Activated T-helper 1 cell treated with anti-CD3 and anti-CD28 coated beads, Interleukin-12 subunit alpha, Interleukin-12 subunit beta, Interleukin-2, Interleukin-4 antibody, amounts not matched to agents 30 ng/mL and 10 ng/mL and 1 ng/mL, durations not matched to agents 14 hours and 24 hours and 36 hours (primary cell): ENCODE results near the gene AUTS2. TPM values are rescaled to one million over a fixed set of nuclear protein-coding genes. Genes with fewer than 3 reads are reported as not detected.

Experiments used
- DNase-seq: peaks from one replicate; pipeline ENCODE4 v3.0.0; 2021; ENCODE audit warnings: low spot score
- H3K27ac Mint-ChIP-seq: one replicate; pipeline ENCODE4 v1.8.0; 2021; ENCODE audit warnings: mild to moderate bottlenecking, mixed read lengths
- H3K27me3 Mint-ChIP-seq: one replicate; pipeline ENCODE4 v1.8.0; 2022; ENCODE audit warnings: mild to moderate bottlenecking, moderate library complexity, mixed read lengths; ENCODE audit not compliant: insufficient read depth
- H3K36me3 Mint-ChIP-seq: one replicate; pipeline ENCODE4 v1.8.0; 2021; ENCODE audit warnings: low read depth, mixed read lengths
- H3K4me1 Mint-ChIP-seq: one replicate; pipeline ENCODE4 v1.8.0; 2021; ENCODE audit warnings: low read depth, mixed read lengths
- H3K4me3 Mint-ChIP-seq: one replicate; pipeline ENCODE4 v1.8.0; 2021; ENCODE audit warnings: mild to moderate bottlenecking, moderate library complexity, mixed read lengths
- H3K9me3 Mint-ChIP-seq: one replicate; pipeline ENCODE4 v1.8.0; 2021; ENCODE audit warnings: mixed read lengths
- intact Hi-C: fragments of 100-400 bp; cut with micrococcal nuclease; formaldehyde crosslinking; loops from one replicate; pipeline ENCODE4 v1.15.1; 2024
- total RNA-seq: library from RNA; stranded (reverse); gene quantifications from 2 replicates; pipeline ENCODE4 v1.2.3, GENCODE V29; 2022

AUTS2 gene
- total RNA-seq, 1 donor from 2014 or later, result 2.7 TPM

DNA sequence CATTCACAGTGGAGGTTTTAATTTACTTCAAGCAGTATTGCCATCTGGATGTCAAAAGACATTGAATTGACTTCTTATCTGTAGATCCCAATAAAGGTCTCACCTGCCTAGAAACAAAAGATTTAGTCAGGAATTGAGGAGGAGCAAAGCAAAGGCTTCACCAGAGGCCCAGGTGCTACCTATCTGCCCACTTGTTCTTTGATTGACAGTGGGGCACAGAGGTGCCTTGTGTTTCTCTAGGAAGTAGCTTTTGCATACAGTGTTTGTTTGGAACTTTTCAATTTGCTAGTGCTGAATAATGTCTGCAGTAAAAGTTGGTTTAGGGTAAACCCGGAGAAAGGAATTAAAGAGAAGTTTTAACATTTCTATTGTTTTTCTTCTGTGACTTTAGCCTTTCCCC lies 40.4 kb downstream of the AUTS2 start:
- no peak overlapping the region for H3K27ac Mint-ChIP-seq
- no peak for DNase-seq
- H3K27me3 Mint-ChIP-seq, result no peaks in the 10 kb centered on the region
- H3K4me3 Mint-ChIP-seq, result no peak overlapping the region
- no peaks in the 10 kb centered on the region for H3K9me3 Mint-ChIP-seq
- intact Hi-C loops, result no loop called here
- H3K36me3 Mint-ChIP-seq, result no peaks in the 10 kb centered on the region
- H3K4me1 Mint-ChIP-seq, result no peaks in the 10 kb centered on the region

GRCh38 chr7:69640216-69640615 lies 41.9 kb downstream of the AUTS2 start:
- no peak overlapping the region for H3K27ac Mint-ChIP-seq
- intact Hi-C loops, result no loop called here
- no peaks in the 10 kb centered on the region for H3K9me3 Mint-ChIP-seq
- H3K4me3 Mint-ChIP-seq, result no peak overlapping the region
- no peaks in the 10 kb centered on the region for H3K4me1 Mint-ChIP-seq
- no peaks in the 10 kb centered on the region for H3K27me3 Mint-ChIP-seq
- H3K36me3 Mint-ChIP-seq, result no peaks in the 10 kb centered on the region
- no peak for DNase-seq

DNA sequence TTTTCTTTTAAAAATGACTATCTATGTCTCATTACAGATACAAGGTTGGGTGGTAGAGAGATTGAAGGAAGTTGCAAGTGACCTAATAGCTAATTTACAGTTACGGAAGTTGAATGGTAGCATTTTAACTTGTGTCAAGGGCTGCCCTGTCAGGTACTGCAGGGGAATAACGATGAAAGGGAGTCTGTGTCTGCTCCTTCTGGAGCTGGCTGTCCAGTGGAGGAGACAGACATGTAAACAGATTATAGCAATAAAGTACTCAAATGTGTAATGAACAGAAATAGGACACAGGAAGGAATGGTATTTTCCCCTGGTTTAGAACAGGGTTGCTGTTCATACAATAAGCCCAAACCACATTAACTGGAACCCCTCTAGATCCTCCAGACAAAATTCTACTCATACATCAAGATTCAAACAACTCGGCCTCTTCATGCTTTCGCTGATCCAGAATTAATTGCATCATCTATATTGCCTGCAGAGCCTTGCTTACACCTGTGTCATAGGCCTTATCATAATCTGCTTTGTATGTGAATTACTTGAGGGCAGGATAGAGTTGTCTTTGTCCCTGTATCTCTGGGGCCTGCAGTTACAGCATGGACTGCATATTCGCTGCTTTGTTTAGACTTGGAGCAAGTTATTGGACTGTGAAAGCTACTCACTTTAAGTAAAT lies 42.8 kb downstream of the AUTS2 start:
- intact Hi-C loops, result no loop called here
- H3K36me3 Mint-ChIP-seq, result no peaks in the 10 kb centered on the region
- H3K27me3 Mint-ChIP-seq, result no peaks in the 10 kb centered on the region
- H3K9me3 Mint-ChIP-seq, result no peaks in the 10 kb centered on the region
- H3K4me3 Mint-ChIP-seq, result no peak overlapping the region
- DNase-seq, result no peak
- H3K27ac Mint-ChIP-seq, result no peak overlapping the region
- H3K4me1 Mint-ChIP-seq, result no peaks in the 10 kb centered on the region

DNA sequence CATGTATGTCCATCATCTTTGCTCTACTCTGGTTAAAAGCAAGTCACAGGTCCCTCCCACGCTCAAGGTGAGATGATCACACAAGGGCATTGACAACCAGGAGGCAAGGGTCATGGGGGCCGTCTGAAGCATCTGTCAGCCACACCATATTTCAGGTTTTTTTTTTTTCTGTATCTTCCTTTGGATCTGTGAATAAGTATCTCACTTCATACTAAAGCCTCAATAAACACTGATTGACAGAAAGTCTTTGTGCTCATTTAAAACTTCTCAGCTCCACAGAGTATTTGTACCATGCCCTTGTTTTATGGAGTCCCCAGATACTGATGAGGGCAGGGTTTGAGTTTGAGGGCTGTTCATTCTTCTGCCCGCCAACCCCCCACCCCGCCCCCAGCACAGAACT lies 45.0 kb downstream of the AUTS2 start:
- no peak for DNase-seq
- no peak overlapping the region for H3K27ac Mint-ChIP-seq
- H3K9me3 Mint-ChIP-seq, result no peaks in the 10 kb centered on the region
- intact Hi-C loops, result no loop called here
- H3K27me3 Mint-ChIP-seq, result no peaks in the 10 kb centered on the region
- no peak overlapping the region for H3K4me3 Mint-ChIP-seq
- no peaks in the 10 kb centered on the region for H3K36me3 Mint-ChIP-seq
- H3K4me1 Mint-ChIP-seq, result no peaks in the 10 kb centered on the region

DNA sequence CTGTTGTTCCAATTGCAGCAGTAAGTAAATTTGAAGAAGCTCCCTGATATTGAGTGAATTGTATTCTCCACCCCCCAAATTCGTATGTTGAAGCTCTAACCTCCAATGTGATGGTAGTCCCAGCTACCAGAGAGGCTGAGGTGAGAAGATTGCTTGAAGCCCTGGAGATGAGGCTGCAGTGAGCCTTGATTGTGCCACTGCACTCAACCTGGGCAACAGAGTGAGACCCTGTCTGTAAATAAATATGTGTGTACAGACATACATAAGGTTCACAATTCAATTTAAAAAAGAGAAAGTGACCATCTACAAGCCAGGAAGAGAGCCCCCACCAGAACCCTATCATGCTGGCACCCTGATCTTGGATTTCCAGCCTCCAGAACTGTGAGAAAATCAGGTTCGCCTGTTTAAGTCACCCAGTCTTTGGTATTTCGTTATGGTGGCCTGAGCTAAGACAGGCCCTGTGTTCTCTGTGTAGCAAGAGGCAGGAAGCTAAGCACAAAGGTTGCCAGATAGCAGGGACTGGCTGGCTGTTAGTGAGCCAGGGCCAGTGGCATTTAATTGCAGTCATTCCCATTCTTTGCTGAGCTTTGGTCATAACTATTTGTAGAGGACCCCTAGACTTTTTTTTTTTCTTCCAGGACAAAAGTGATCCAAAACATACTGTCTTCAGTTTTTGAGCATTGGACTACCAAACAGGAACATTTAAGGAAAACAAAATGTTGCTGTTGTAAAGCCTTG lies 45.6 kb downstream of the AUTS2 start:
- no peak for DNase-seq
- H3K27ac Mint-ChIP-seq, result no peak overlapping the region
- H3K4me3 Mint-ChIP-seq, result no peak overlapping the region
- intact Hi-C loops, result no loop called here
- no peaks in the 10 kb centered on the region for H3K4me1 Mint-ChIP-seq
- H3K27me3 Mint-ChIP-seq, result no peaks in the 10 kb centered on the region
- H3K36me3 Mint-ChIP-seq, result no peaks in the 10 kb centered on the region
- H3K9me3 Mint-ChIP-seq, result no peaks in the 10 kb centered on the region

DNA sequence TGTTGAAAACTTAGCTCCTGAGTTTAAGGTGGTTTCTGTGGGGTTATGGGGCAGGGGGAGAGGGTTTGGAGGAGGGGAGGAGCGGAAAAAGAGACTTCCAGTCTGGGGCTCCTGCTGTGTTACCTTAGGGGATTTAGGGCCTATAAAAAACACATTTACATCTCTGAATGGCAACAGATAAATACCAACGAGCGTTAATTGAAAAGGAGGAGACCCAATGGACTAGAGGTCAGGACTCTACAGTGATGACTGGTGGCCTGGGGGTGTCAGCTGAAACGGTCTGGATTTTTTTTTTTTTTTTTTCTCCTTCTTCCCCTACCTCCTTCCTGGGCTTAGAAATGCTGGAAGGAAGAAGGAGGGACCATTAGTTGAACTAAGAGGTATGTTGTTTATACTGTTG lies 47.4 kb downstream of the AUTS2 start:
- Mint-ChIP-seq H3K27me3 (peaks cover under 1% of the 10 kb centered on the region), H3K4me1 (no peaks in the 10 kb centered on the region), H3K36me3 (no peaks in the 10 kb centered on the region), H3K4me3 (no peak overlapping the region), H3K27ac (no peak overlapping the region), H3K9me3 (no peaks in the 10 kb centered on the region)
- intact Hi-C loops, result no loop called here
- DNase-seq, result no peak

- intact Hi-C loops, result no loop called here
- Mint-ChIP-seq H3K27me3 (peaks cover 3% of the 10 kb centered on the region), H3K4me3 (no peak overlapping the region), H3K9me3 (no peaks in the 10 kb centered on the region), H3K36me3 (no peaks in the 10 kb centered on the region), H3K4me1 (no peaks in the 10 kb centered on the region), H3K27ac (no peak overlapping the region)
- DNase-seq, result no peak
Observed at GRCh38 chr7:69651101-69651590, 52.9 kb downstream of the AUTS2 start.

DNA sequence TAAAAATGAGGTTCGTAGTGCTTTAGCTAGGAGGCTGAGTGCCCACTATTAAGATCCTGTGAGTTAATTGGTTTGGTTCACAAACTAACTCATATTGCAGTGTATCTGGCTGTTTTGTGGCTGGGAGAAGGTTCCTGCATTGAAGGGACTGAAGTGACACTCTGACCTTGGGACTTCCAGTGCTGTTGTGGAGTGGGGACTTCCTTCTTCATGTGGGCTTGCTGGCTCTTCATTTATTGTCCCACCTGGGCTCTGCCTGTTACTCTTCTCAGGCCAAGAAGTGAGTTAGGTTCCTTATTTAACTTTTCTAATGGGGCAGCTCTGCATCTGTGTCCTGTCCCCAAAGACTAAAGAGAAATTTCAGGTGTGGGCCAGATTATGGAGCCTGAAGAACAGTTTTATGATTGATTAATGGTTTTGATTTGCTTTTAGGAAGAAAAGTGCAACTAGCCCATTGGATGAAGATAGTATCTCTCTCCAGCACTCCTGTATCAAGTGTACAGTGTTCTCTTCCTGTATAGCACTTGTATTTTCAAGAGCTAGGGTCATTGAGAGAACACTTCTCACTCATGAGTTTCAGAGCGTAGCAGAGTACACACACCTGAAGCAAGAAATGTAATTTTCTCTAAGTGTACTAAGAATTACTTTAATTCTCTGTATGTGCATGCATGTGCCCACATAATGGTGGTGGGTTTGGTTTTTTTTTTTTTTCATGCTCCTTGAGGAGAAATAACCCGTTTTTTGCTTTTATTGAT lies 54.8 kb downstream of the AUTS2 start:
- Mint-ChIP-seq H3K36me3 (no peaks in the 10 kb centered on the region), H3K27me3 (peaks cover 3% of the 10 kb centered on the region), H3K27ac (no peak overlapping the region), H3K4me1 (no peaks in the 10 kb centered on the region), H3K9me3 (no peaks in the 10 kb centered on the region), H3K4me3 (no peak overlapping the region)
- no peak for DNase-seq
- intact Hi-C loops, result no loop called here

DNA sequence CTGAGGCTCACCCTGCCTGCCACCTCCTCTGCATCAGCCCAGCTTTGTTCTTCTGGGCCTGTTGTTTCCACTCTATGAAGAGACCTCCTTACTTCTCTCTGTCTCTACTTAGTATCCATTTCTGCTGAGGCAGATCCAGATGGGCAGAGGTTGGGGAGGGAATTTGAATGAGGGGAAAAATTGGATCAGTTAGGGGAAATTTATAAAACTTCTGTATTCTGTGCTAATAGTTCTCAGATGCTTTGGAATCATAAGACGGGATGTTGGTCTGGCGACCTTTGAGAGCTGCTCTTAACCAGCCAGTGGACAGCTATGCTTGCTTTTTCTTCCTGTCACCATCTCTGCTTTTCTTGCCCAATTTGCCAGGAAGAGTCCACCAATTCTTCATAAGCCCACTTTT lies 55.5 kb downstream of the AUTS2 start:
- no peak for DNase-seq
- H3K4me3 Mint-ChIP-seq, result no peak overlapping the region
- intact Hi-C loops, result no loop called here
- H3K36me3 Mint-ChIP-seq, result no peaks in the 10 kb centered on the region
- H3K9me3 Mint-ChIP-seq, result no peaks in the 10 kb centered on the region
- H3K27ac Mint-ChIP-seq, result no peak overlapping the region
- peaks cover 3% of the 10 kb centered on the region for H3K27me3 Mint-ChIP-seq
- H3K4me1 Mint-ChIP-seq, result no peaks in the 10 kb centered on the region

DNA sequence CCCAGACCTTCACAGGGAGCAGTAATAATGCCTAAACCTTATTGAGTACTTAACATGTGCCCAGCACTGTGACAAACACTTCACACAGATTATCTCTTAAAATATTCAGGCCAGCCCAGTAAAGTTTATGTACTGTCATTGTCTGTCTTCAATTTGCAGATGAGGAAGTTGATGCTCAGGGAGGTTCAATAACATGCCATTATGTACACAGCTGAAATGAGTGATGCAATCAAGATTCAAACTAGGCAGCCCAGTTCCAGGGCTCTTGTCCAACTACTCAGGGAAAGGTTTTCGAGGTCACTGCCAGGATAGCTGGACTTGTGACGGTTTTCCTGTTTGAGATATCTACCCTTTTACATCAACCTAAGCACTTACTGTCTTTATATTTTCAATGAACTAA lies 56.1 kb downstream of the AUTS2 start:
- Mint-ChIP-seq H3K4me3 (no peak overlapping the region), H3K9me3 (no peaks in the 10 kb centered on the region), H3K36me3 (no peaks in the 10 kb centered on the region), H3K4me1 (no peaks in the 10 kb centered on the region), H3K27ac (no peak overlapping the region), H3K27me3 (peaks cover 3% of the 10 kb centered on the region)
- DNase-seq, result no peak
- intact Hi-C loops, result no loop called here

- H3K4me1 Mint-ChIP-seq, result no peaks in the 10 kb centered on the region
- no peaks in the 10 kb centered on the region for H3K36me3 Mint-ChIP-seq
- peaks cover 3% of the 10 kb centered on the region for H3K27me3 Mint-ChIP-seq
- DNase-seq, result no peak
- no peak overlapping the region for H3K27ac Mint-ChIP-seq
- H3K4me3 Mint-ChIP-seq, result no peak overlapping the region
- no peaks in the 10 kb centered on the region for H3K9me3 Mint-ChIP-seq
- intact Hi-C loops, result no loop called here
Observed at GRCh38 chr7:69654849-69655707, 56.8 kb downstream of the AUTS2 start.

DNA sequence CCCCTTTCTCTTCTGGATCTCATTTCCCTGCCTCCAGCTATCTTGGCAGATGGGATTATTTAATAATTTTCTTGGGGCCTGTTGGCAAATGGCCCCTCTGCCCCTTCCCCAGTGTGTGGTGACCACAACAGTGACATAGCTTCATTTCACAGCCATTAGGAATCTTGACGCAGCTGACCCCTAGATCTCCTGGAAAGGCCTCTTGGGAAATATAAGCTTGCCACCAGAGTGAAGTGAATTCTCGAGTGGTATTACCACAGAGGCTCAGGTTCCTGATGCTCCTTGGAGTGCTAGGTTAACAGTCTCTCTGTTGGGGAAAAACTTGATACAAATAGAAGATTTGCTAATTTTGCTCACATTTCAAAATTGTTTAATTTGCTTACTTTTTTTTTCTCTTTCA lies 57.8 kb downstream of the AUTS2 start:
- no peak for DNase-seq
- intact Hi-C loops, result no loop called here
- Mint-ChIP-seq H3K36me3 (no peaks in the 10 kb centered on the region), H3K27ac (no peak overlapping the region), H3K9me3 (no peaks in the 10 kb centered on the region), H3K4me3 (no peak overlapping the region), H3K4me1 (no peaks in the 10 kb centered on the region), H3K27me3 (no peaks in the 10 kb centered on the region)
